Esophagus squamous epithelium (tissue), 4 donors: ENCODE results near the gene SLA2.

Experiments
- CTCF ChIP-seq, 6 experiments: fragments of 450-650 bp in 4 of 6; fragments of 200-600 bp in 2 of 6; sonication (generic) in 2 of 6; IDR thresholded peaks; one replicate each; pipeline ENCODE4 v1.5.1; 2016 to 2019; ENCODE audit warnings: antibody characterized with exemption in 6 of 6, mild to moderate bottlenecking in 4 of 6, moderate library complexity in 4 of 6
- POLR2A ChIP-seq, 4 donors: fragments of 450-650 bp; IDR thresholded peaks; one replicate each; pipeline ENCODE4 v1.6.1; 2017; ENCODE audit warnings: antibody characterized with exemption in 4 of 4, mild to moderate bottlenecking in 4 of 4, moderate library complexity in 3 of 4

- no peak for TF ChIP-seq CTCF (IDR thresholded peaks at IDR 0.05)
- no peak for TF ChIP-seq POLR2A (IDR thresholded peaks at IDR 0.05)
Observed at GRCh38 chr20:36677422-36677771, 31.4 kb upstream of the SLA2 start.
